Suprapubic skin (tissue), 4 donors: ENCODE results near the gene LRG1. TPM values are rescaled to one million over a fixed set of nuclear protein-coding genes. Genes with fewer than 3 reads are reported as not detected.

Source experiments
- DNase-seq, 2 donors: peaks; one replicate each; pipeline ENCODE4 v3.0.0-alpha.2; 2019; ENCODE audit warnings: low spot score in 2 of 2
- H3K27ac ChIP-seq: fragments of 200-600 bp; sonication (generic); one replicate; pipeline ENCODE4 v1.5.1; 2019
- H3K27me3 ChIP-seq: fragments of 200-600 bp; sonication (generic); one replicate; pipeline ENCODE4 v1.5.1; 2019
- H3K36me3 ChIP-seq: fragments of 200-600 bp; sonication (generic); one replicate; pipeline ENCODE4 v1.5.1; 2019
- H3K4me1 ChIP-seq: fragments of 200-600 bp; sonication (generic); one replicate; pipeline ENCODE4 v1.5.1; 2019
- H3K4me3 ChIP-seq: fragments of 200-600 bp; sonication (generic); one replicate; pipeline ENCODE4 v1.5.1; 2019; ENCODE audit warnings: mild to moderate bottlenecking
- H3K9me3 ChIP-seq: fragments of 200-600 bp; sonication (generic); one replicate; pipeline ENCODE4 v1.5.1; 2019
- CTCF ChIP-seq, 2 donors: fragments of 200-600 bp in 1 of 2; fragments of 450-650 bp in 1 of 2; sonication (generic) in 1 of 2; IDR thresholded peaks; one replicate each; pipeline ENCODE4 v1.5.1; 2016 to 2019; ENCODE audit warnings: antibody characterized with exemption in 2 of 2, mild to moderate bottlenecking in 1 of 2, moderate library complexity in 1 of 2
- EP300 ChIP-seq: sonication (generic); formaldehyde crosslinking; IDR thresholded peaks from one replicate; pipeline ENCODE4 v1.6.1; 2017; ENCODE audit warnings: antibody characterized with exemption
- POLR2A ChIP-seq, 2 donors: fragments of 450-650 bp; IDR thresholded peaks; one replicate each; pipeline ENCODE4 v1.6.1; 2017; ENCODE audit warnings: antibody characterized with exemption in 2 of 2, mild to moderate bottlenecking in 2 of 2, moderate library complexity in 2 of 2
- POLR2AphosphoS5 ChIP-seq, 3 donors: sonication (generic); formaldehyde crosslinking; IDR thresholded peaks; one replicate each; pipeline ENCODE4 v1.6.1; 2017; ENCODE audit warnings: antibody characterized with exemption in 3 of 3
- WGBS: methylation state at CpG from one replicate; pipeline ENCODE4 v1.1.5; 2018; 5-methylcytosine and 5-hydroxymethylcytosine counted together
- total RNA-seq, 4 donors: library from RNA; depleted of rRNA; stranded (reverse); fragments of >200 nt; gene quantifications; one replicate each; pipeline ENCODE4 v1.1.0, GENCODE V29; 2016

Gene LRG1
- total RNA-seq, 4 donors from 2014 or later = 4.5 to 8.0 (median 6.3) TPM

GRCh38 chr19:4585556-4585955, 45.7 kb upstream of the LRG1 start:
- 71% methylated on average over 1 of the region's 1 CpG for WGBS
- no peak for TF ChIP-seq POLR2A (IDR thresholded peaks at IDR 0.05)
- no peak for TF ChIP-seq POLR2AphosphoS5 (IDR thresholded peaks at IDR 0.05)
- no peak for TF ChIP-seq CTCF (IDR thresholded peaks at IDR 0.05)
- no peak for TF ChIP-seq EP300
- H3K27me3 ChIP-seq = peaks cover 62% of the 10 kb centered on the region

GRCh38 chr19:4584670-4585460, 45.0 kb upstream of the LRG1 start:
- TF ChIP-seq POLR2A (IDR thresholded peaks at IDR 0.05) (no peak), POLR2AphosphoS5 (IDR thresholded peaks at IDR 0.05) (no peak), CTCF (IDR thresholded peaks at IDR 0.05) (no peak), EP300 (no peak)
- Histone ChIP-seq H3K27ac (no peak overlapping the region), H3K4me1 (peaks cover 24% of the 10 kb centered on the region), H3K4me3 (peak overlapping the region; percentile 45), H3K36me3 (no peaks in the 10 kb centered on the region), H3K9me3 (no peaks in the 10 kb centered on the region), H3K27me3 (peaks cover 63% of the 10 kb centered on the region)
- 26% methylated on average over 6 of the region's 45 CpGs for WGBS
- DNase-seq = no peak

More at GRCh38 chr19:4585556-4585955, 45.7 kb upstream of the LRG1 start:
- Histone ChIP-seq H3K4me1 (peaks cover 20% of the 10 kb centered on the region), H3K27ac (no peak overlapping the region), H3K4me3 (no peak overlapping the region), H3K36me3 (no peaks in the 10 kb centered on the region), H3K9me3 (no peaks in the 10 kb centered on the region)
- DNase-seq = no peak

DNA sequence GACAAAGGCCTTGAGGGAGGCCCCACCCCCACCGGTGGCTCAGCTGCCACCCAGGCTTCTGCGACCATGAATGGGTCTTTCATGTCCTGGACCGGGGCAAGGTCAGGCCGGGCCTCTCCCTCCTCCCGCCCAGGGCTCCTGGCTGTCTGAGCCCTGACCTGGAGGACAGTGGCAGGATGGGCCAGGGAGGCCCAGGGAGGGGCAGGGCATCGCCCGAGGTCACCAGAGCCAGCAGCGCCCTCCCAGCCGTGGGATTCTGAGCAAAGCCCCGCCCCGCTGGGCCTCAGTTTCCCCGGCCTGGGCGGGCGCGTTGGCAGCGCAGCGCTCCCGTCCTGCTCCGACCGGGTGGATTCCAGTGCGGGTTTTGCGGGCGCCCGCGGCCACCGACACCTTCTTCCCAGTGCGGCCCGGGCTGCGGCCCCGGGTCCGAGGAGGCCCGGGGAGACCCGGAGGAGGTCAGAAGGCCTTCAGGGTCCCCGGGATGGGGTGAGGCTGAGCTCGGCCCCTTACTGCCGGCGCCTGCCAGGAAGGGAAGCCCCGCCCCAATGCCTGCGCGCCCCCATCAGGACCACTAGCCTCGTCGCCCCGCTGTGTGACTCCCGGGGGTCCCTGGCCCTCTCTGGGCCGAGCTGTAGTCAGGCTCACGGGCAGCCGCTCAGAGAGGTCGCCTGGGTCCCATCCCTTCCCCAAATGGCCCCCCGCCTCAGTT, 44.3 kb upstream of the LRG1 start:
- no peak for DNase-seq
- Histone ChIP-seq H3K36me3 (no peaks in the 10 kb centered on the region), H3K27ac (no peak overlapping the region), H3K4me3 (peak overlapping the region; percentile 45), H3K27me3 (peaks cover 69% of the 10 kb centered on the region), H3K4me1 (peaks cover 24% of the 10 kb centered on the region), H3K9me3 (no peaks in the 10 kb centered on the region)
- WGBS = 0% methylated on average over 6 of the region's 49 CpGs
- TF ChIP-seq POLR2AphosphoS5 (IDR thresholded peaks at IDR 0.05) (no peak), POLR2A (IDR thresholded peaks at IDR 0.05) (no peak), CTCF (IDR thresholded peaks at IDR 0.05) (no peak), EP300 (no peak)

- Histone ChIP-seq H3K4me1 (peaks cover 24% of the 10 kb centered on the region), H3K36me3 (no peaks in the 10 kb centered on the region), H3K4me3 (no peak overlapping the region), H3K27ac (no peak overlapping the region), H3K27me3 (peaks cover 77% of the 10 kb centered on the region), H3K9me3 (no peaks in the 10 kb centered on the region)
- 60% methylated on average over 10 of the region's 16 CpGs for WGBS
- no peak for TF ChIP-seq POLR2A (IDR thresholded peaks at IDR 0.05)
- no peak for TF ChIP-seq CTCF (IDR thresholded peaks at IDR 0.05)
- no peak for TF ChIP-seq EP300
- TF ChIP-seq POLR2AphosphoS5 (IDR thresholded peaks at IDR 0.05) = no peak
- no peak for DNase-seq
Observed at GRCh38 chr19:4582980-4583842, 43.4 kb upstream of the LRG1 start.
